Gastroesophageal sphincter (tissue), 4 donors: ENCODE measurements around the gene RBM38. TPM values are rescaled to one million over a fixed set of nuclear protein-coding genes. Genes with fewer than 3 reads are reported as not detected.

Experiments
- ATAC-seq: fragments of 150-250 bp; one replicate; pipeline ENCODE4 v1.9.1; 2016; ENCODE audit warnings: mild to moderate bottlenecking, moderate library complexity
- H3K27ac ChIP-seq, 4 donors: fragments of 200-600 bp; sonication (generic) in 3 of 4; 1 replicate in 3 of 4; 2 replicates in 1 of 4; pipeline ENCODE4 v1.5.1; 2016 to 2019
- H3K27me3 ChIP-seq: fragments of 200-600 bp; sonication (generic); one replicate; pipeline ENCODE4 v1.5.1; 2019
- H3K36me3 ChIP-seq, 2 donors: fragments of 200-600 bp; sonication (generic); one replicate each; pipeline ENCODE4 v1.5.1; 2019; ENCODE audit warnings: control low read depth in 1 of 2
- H3K4me1 ChIP-seq, 3 donors: fragments of 200-600 bp; sonication (generic); 1 replicate in 2 of 3; 2 replicates in 1 of 3; pipeline ENCODE4 v1.5.1; 2016 to 2019; ENCODE audit warnings: control low read depth in 2 of 3
- H3K4me3 ChIP-seq, 2 donors: fragments of 200-600 bp; sonication (generic); one replicate each; pipeline ENCODE4 v1.5.1; 2019; ENCODE audit warnings: mild to moderate bottlenecking in 1 of 2, moderate library complexity in 1 of 2
- H3K9me3 ChIP-seq, 3 donors: fragments of 200-600 bp; sonication (generic); one replicate each; pipeline ENCODE4 v1.5.1; 2017 to 2019; ENCODE audit warnings: control low read depth in 2 of 3
- CTCF ChIP-seq, 4 experiments: fragments of 200-600 bp in 2 of 4; fragments of 450-650 bp in 2 of 4; sonication (generic) in 1 of 4; IDR thresholded peaks; one replicate each; pipeline ENCODE4 v1.5.1; 2017 to 2019; ENCODE audit warnings: antibody characterized with exemption in 4 of 4, mild to moderate bottlenecking in 2 of 4, moderate library complexity in 2 of 4
- EP300 ChIP-seq: sonication (generic); formaldehyde crosslinking; IDR thresholded peaks from one replicate; pipeline ENCODE4 v1.6.1; 2017; ENCODE audit warnings: antibody characterized with exemption, mild to moderate bottlenecking
- POLR2A ChIP-seq, 2 donors: fragments of 450-650 bp; IDR thresholded peaks; one replicate each; pipeline ENCODE4 v1.6.1; 2017; ENCODE audit warnings: antibody characterized with exemption in 2 of 2, mild to moderate bottlenecking in 2 of 2, moderate library complexity in 1 of 2
- POLR2AphosphoS5 ChIP-seq: sonication (generic); formaldehyde crosslinking; IDR thresholded peaks from one replicate; pipeline ENCODE4 v1.6.1; 2017; ENCODE audit warnings: antibody characterized with exemption
- WGBS, 2 donors: methylation state at CpG; one replicate each; pipeline ENCODE4 v1.1.5; 2018; ENCODE audit warnings: low coverage in 1 of 2; 5-methylcytosine and 5-hydroxymethylcytosine counted together
- total RNA-seq, 4 donors: library from RNA; depleted of rRNA; stranded (reverse); fragments of >200 nt; gene quantifications; one replicate each; pipeline ENCODE4 v1.1.0, GENCODE V29; 2016

Gene RBM38
- total RNA-seq, 4 donors from 2014 or later = 50.9 to 190 (median 106) TPM

- peak; percentile 73 for ATAC-seq
- Histone ChIP-seq H3K27me3 (no peaks in the 10 kb centered on the region), H3K4me1 (no peaks in the 10 kb centered on the region), H3K27ac (peak overlapping the region in 2 of 4 donors; percentile 41 to 46), H3K36me3 (peaks cover 0 to 98% of the 10 kb centered on the region in 2 donors), H3K4me3 (peak overlapping the region in 1 of 2 donors; percentile 13), H3K9me3 (no peaks in the 10 kb centered on the region)
- WGBS, 2 donors = 75 to 87% methylated on average over 7 to 8 of the region's 14 CpGs
- TF ChIP-seq POLR2A (IDR thresholded peaks at IDR 0.05) (no peak), EP300 (no peak), CTCF (IDR thresholded peaks at IDR 0.05) (no peak), POLR2AphosphoS5 (no peak)
These were observed 16.1 kb upstream of the RBM38 start for GRCh38 chr20:57374931-57375651.

GRCh38 chr20:57375652-57376230 is 15.5 kb upstream of the RBM38 start:
- Histone ChIP-seq H3K9me3 (no peaks in the 10 kb centered on the region), H3K4me3 (peak overlapping the region in 1 of 2 donors; percentile 13), H3K4me1 (no peaks in the 10 kb centered on the region), H3K27ac (peak overlapping the region in 2 of 4 donors; percentile 41 to 46), H3K27me3 (no peaks in the 10 kb centered on the region), H3K36me3 (peaks cover 0 to 98% of the 10 kb centered on the region in 2 donors)
- no peak for ATAC-seq
- 85 to 89% methylated on average over 2 to 9 of the region's 10 CpGs for WGBS, 2 donors
- TF ChIP-seq POLR2AphosphoS5 (no peak), POLR2A (IDR thresholded peaks at IDR 0.05) (no peak), EP300 (no peak)

GRCh38 chr20:57377350-57377749 is 13.8 kb upstream of the RBM38 start:
- TF ChIP-seq EP300 (no peak), POLR2A (IDR thresholded peaks at IDR 0.05) (no peak), CTCF (IDR thresholded peaks at IDR 0.05) (no peak), POLR2AphosphoS5 (no peak)
- Histone ChIP-seq H3K9me3 (no peaks in the 10 kb centered on the region), H3K4me1 (peaks cover 0 to 9% (median 0%) of the 10 kb centered on the region in 3 donors), H3K36me3 (peaks cover 0 to 87% of the 10 kb centered on the region in 2 donors), H3K4me3 (no peak overlapping the region), H3K27me3 (no peaks in the 10 kb centered on the region), H3K27ac (no peak overlapping the region)
- ATAC-seq = no peak
- 75 to 77% methylated on average over 13 of the region's 13 CpGs for WGBS, 2 donors

- peaks cover 0 to 9% (median 0%) of the 10 kb centered on the region in 3 donors for H3K4me1 ChIP-seq
- 71 to 91% methylated on average over 5 to 14 of the region's 16 CpGs for WGBS, 2 donors
- no peak for ATAC-seq
- H3K36me3 ChIP-seq = peaks cover 0 to 80% of the 10 kb centered on the region in 2 donors
- TF ChIP-seq CTCF (IDR thresholded peaks at IDR 0.05) = no peak
- TF ChIP-seq POLR2A (IDR thresholded peaks at IDR 0.05) = no peak
- no peak for TF ChIP-seq EP300
- no peak for TF ChIP-seq POLR2AphosphoS5
- H3K4me3 ChIP-seq = no peak overlapping the region
- no peaks in the 10 kb centered on the region for H3K9me3 ChIP-seq
- H3K27ac ChIP-seq = no peak overlapping the region
- H3K27me3 ChIP-seq = no peaks in the 10 kb centered on the region
These were observed 13.1 kb upstream of the RBM38 start for GRCh38 chr20:57378107-57378506.

GRCh38 chr20:57378646-57379262 is 12.4 kb upstream of the RBM38 start:
- WGBS, 2 donors = 82 to 88% methylated on average over 3 to 4 of the region's 4 CpGs

More at GRCh38 chr20:57378646-57379262, 12.4 kb upstream of the RBM38 start:
- no peaks in the 10 kb centered on the region for H3K27me3 ChIP-seq
- H3K4me1 ChIP-seq = peaks cover 0 to 9% (median 0%) of the 10 kb centered on the region in 3 donors
- peaks cover 0 to 73% of the 10 kb centered on the region in 2 donors for H3K36me3 ChIP-seq
- ATAC-seq = no peak
- TF ChIP-seq POLR2AphosphoS5 (no peak), CTCF (IDR thresholded peaks at IDR 0.05) (no peak), EP300 (no peak), POLR2A (IDR thresholded peaks at IDR 0.05) (no peak)
- no peaks in the 10 kb centered on the region for H3K9me3 ChIP-seq
- H3K27ac ChIP-seq = no peak overlapping the region
- H3K4me3 ChIP-seq = no peak overlapping the region
